ENCODE results near the gene LARGE1. TPM values are rescaled to one million over a fixed set of nuclear protein-coding genes. Genes with fewer than 3 reads are reported as not detected.

Gene LARGE1
- total RNA-seq, 1 experiment from 2014 or later, result 1.3 TPM

- intact Hi-C loops (cut with micrococcal nuclease), result no loop called here
- Histone ChIP-seq H3K4me1 (ENCODE audit: insufficient read depth, low read length) (no peaks in the 10 kb centered on the region), H3K4me3 (ENCODE audit: low read length) (no peak overlapping the region), H3K27ac (ENCODE audit: low read length) (no peak overlapping the region), H3K79me2 (ENCODE audit: low read length) (no peaks in the 10 kb centered on the region), H3K36me3 (ENCODE audit: low read depth, low read length) (no peaks in the 10 kb centered on the region), H3K9me3 (ENCODE audit: low read length) (no peaks in the 10 kb centered on the region), H3K27me3 (ENCODE audit: low read length) (no peaks in the 10 kb centered on the region), H3K9me2 (replicated peaks; ENCODE audit: low read length) (no peaks in the 10 kb centered on the region), H3K4me2 (ENCODE audit: low read length) (no peak overlapping the region), H2AFZ (ENCODE audit: low read length) (no peak overlapping the region), H3K9ac (ENCODE audit: low read length) (no peak overlapping the region), H3F3A (ENCODE audit: low read length, unreplicated experiment) (no peaks in the 10 kb centered on the region), H4K20me1 (ENCODE audit: low read length) (no peaks in the 10 kb centered on the region)
- no peak for ATAC-seq
- no TSS peak for BruUV-seq (replicated peaks)
- DNase-seq, result no peak
- ChIA-PET CTCF (no interaction called here), POLR2A (ENCODE audit: unreplicated experiment) (no interaction called here)
- TF ChIP-seq EZH2phosphoT487 (IDR thresholded peaks at IDR 0.05; ENCODE audit: borderline replicate concordance, low read length) (no peak), CTCF (conservative IDR thresholded peaks at IDR 0.05; ENCODE audit: low read depth, low read length) (no peak), EZH2 (IDR thresholded peaks at IDR 0.05; ENCODE audit: low read length, unreplicated experiment) (no peak)
Measured at GRCh38 chr22:33242078-33242477, 678.2 kb downstream of the LARGE1 start.

- H3K4me2 ChIP-seq (ENCODE audit: low read length), result no peak overlapping the region
- H4K20me1 ChIP-seq (ENCODE audit: low read length), result no peaks in the 10 kb centered on the region
- TF ChIP-seq CTCF (conservative IDR thresholded peaks at IDR 0.05; ENCODE audit: low read depth, low read length) (no peak), EZH2 (IDR thresholded peaks at IDR 0.05; ENCODE audit: low read length, unreplicated experiment) (no peak), EZH2phosphoT487 (IDR thresholded peaks at IDR 0.05; ENCODE audit: borderline replicate concordance, low read length) (no peak)
- no peak overlapping the region for H3K27ac ChIP-seq (ENCODE audit: low read length)
- no peak overlapping the region for H3K9ac ChIP-seq (ENCODE audit: low read length)
- intact Hi-C loops (cut with micrococcal nuclease), result no loop called here
- ChIA-PET POLR2A (ENCODE audit: unreplicated experiment) (no interaction called here), CTCF (no interaction called here)
- no TSS peak for BruUV-seq (replicated peaks)
- no peaks in the 10 kb centered on the region for H3F3A ChIP-seq (ENCODE audit: low read length, unreplicated experiment)
- no peaks in the 10 kb centered on the region for H3K4me1 ChIP-seq (ENCODE audit: insufficient read depth, low read length)
- no peaks in the 10 kb centered on the region for H3K9me2 ChIP-seq (replicated peaks; ENCODE audit: low read length)
- no peaks in the 10 kb centered on the region for H3K9me3 ChIP-seq (ENCODE audit: low read length)
- no peaks in the 10 kb centered on the region for H3K36me3 ChIP-seq (ENCODE audit: low read depth, low read length)
- H3K79me2 ChIP-seq (ENCODE audit: low read length), result no peaks in the 10 kb centered on the region
- no peaks in the 10 kb centered on the region for H3K27me3 ChIP-seq (ENCODE audit: low read length)
- no peak for DNase-seq
- no peak overlapping the region for H3K4me3 ChIP-seq (ENCODE audit: low read length)
- no peak for ATAC-seq
- no peak overlapping the region for H2AFZ ChIP-seq (ENCODE audit: low read length)
Measured at GRCh38 chr22:33240888-33241475, 679.3 kb downstream of the LARGE1 start.

GRCh38 chr22:33232071-33232470 lies 688.2 kb downstream of the LARGE1 start:
- H3K9me2 ChIP-seq (replicated peaks; ENCODE audit: low read length), result no peaks in the 10 kb centered on the region
- no TSS peak for BruUV-seq (replicated peaks)
- ATAC-seq (no peak), DNase-seq (no peak)
- no peak overlapping the region for H3K27ac ChIP-seq (ENCODE audit: low read length)
- no peaks in the 10 kb centered on the region for H4K20me1 ChIP-seq (ENCODE audit: low read length)
- ChIA-PET POLR2A (ENCODE audit: unreplicated experiment) (no interaction called here), CTCF (no interaction called here)
- H2AFZ ChIP-seq (ENCODE audit: low read length), result no peak overlapping the region
- H3F3A ChIP-seq (ENCODE audit: low read length, unreplicated experiment), result no peaks in the 10 kb centered on the region
- intact Hi-C loops (cut with micrococcal nuclease), result no loop called here
- TF ChIP-seq CTCF (conservative IDR thresholded peaks at IDR 0.05; ENCODE audit: low read depth, low read length), result no peak
- TF ChIP-seq EZH2phosphoT487 (IDR thresholded peaks at IDR 0.05; ENCODE audit: borderline replicate concordance, low read length), result no peak
- TF ChIP-seq EZH2 (IDR thresholded peaks at IDR 0.05; ENCODE audit: low read length, unreplicated experiment), result no peak
- H3K4me1 ChIP-seq (ENCODE audit: insufficient read depth, low read length), result no peaks in the 10 kb centered on the region
- no peaks in the 10 kb centered on the region for H3K36me3 ChIP-seq (ENCODE audit: low read depth, low read length)
- no peaks in the 10 kb centered on the region for H3K79me2 ChIP-seq (ENCODE audit: low read length)
- no peaks in the 10 kb centered on the region for H3K27me3 ChIP-seq (ENCODE audit: low read length)
- no peaks in the 10 kb centered on the region for H3K9me3 ChIP-seq (ENCODE audit: low read length)
- no peak overlapping the region for H3K4me2 ChIP-seq (ENCODE audit: low read length)
- no peak overlapping the region for H3K4me3 ChIP-seq (ENCODE audit: low read length)
- H3K9ac ChIP-seq (ENCODE audit: low read length), result no peak overlapping the region
